Stromal cell of bone marrow (primary cell): ENCODE measurements around the gene GNAT1.

ENCODE experiments used
- DNase-seq: peaks from one replicate; pipeline ENCODE4 v3.0.0-alpha.2; 2012; ENCODE audit warnings: low read depth

GNAT1 gene

GRCh38 chr3:50163572-50164455, 27.6 kb upstream of the GNAT1 start:
- DNase-seq = peak; percentile 89

- no peak for DNase-seq
These were observed 26.9 kb upstream of the GNAT1 start for GRCh38 chr3:50164481-50164880.

- peak; percentile 62 for DNase-seq
These were observed 26.2 kb upstream of the GNAT1 start for GRCh38 chr3:50164984-50165909.

- DNase-seq = peak; percentile 7
These were observed 25.4 kb upstream of the GNAT1 start for GRCh38 chr3:50165910-50166538.

GRCh38 chr3:50166620-50167019, 24.8 kb upstream of the GNAT1 start:
- no peak for DNase-seq

GRCh38 chr3:50167069-50167840, 24.2 kb upstream of the GNAT1 start:
- DNase-seq = no peak

GRCh38 chr3:50167841-50168209, 23.6 kb upstream of the GNAT1 start:
- DNase-seq = no peak

- no peak for DNase-seq
These were observed 23.0 kb upstream of the GNAT1 start for GRCh38 chr3:50168388-50168787.

GRCh38 chr3:50168791-50169190, 22.6 kb upstream of the GNAT1 start:
- no peak for DNase-seq

GRCh38 chr3:50169232-50169832, 22.1 kb upstream of the GNAT1 start:
- no peak for DNase-seq

GRCh38 chr3:50169858-50170257, 21.6 kb upstream of the GNAT1 start:
- DNase-seq = no peak

GRCh38 chr3:50170689-50171088, 20.7 kb upstream of the GNAT1 start:
- DNase-seq = peak; percentile 18

GRCh38 chr3:50171540-50172301, 19.7 kb upstream of the GNAT1 start:
- DNase-seq = no peak

- no peak for DNase-seq
These were observed 18.7 kb upstream of the GNAT1 start for GRCh38 chr3:50172626-50173220.

GRCh38 chr3:50173685-50174516, 17.5 kb upstream of the GNAT1 start:
- no peak for DNase-seq

- no peak for DNase-seq
These were observed 16.9 kb upstream of the GNAT1 start for GRCh38 chr3:50174517-50174895.

GRCh38 chr3:50174947-50175524, 16.4 kb upstream of the GNAT1 start:
- no peak for DNase-seq

GRCh38 chr3:50177346-50177745, 14.1 kb upstream of the GNAT1 start:
- DNase-seq = no peak

- DNase-seq = no peak
These were observed 11.7 kb upstream of the GNAT1 start for GRCh38 chr3:50179710-50180109.
